ENCODE data around the gene EFCAB12. TPM values are rescaled to one million over a fixed set of nuclear protein-coding genes. Genes with fewer than 3 reads are reported as not detected.

EFCAB12 gene
- total RNA-seq, 6 donors from 2014 or later, result 0.72 to 10.5 (median 5.1) TPM

- no peaks in the 10 kb centered on the region for H3K27me3 ChIP-seq
- TF ChIP-seq CTCF (IDR thresholded peaks at IDR 0.05) (no peak), POLR2A (IDR thresholded peaks at IDR 0.05) (no peak), POLR2AphosphoS5 (IDR thresholded peaks at IDR 0.05) (no peak), EP300 (IDR thresholded peaks at IDR 0.05) (no peak)
- H3K4me3 ChIP-seq, result no peak overlapping the region
- H3K27ac ChIP-seq, result no peak overlapping the region
- ATAC-seq (ENCODE audit: low FRiP score in 2 of 2) (no peak), DNase-seq (no peak)
- no peaks in the 10 kb centered on the region for H3K4me1 ChIP-seq
- WGBS, 2 donors, result 77 to 79% methylated on average over 4 of the region's 4 CpGs
- H3K36me3 ChIP-seq, result peaks cover 0 to 43% (median 15%) of the 10 kb centered on the region in 4 donors
- H3K9me3 ChIP-seq, result no peaks in the 10 kb centered on the region
Observed at GRCh38 chr3:129463716-129464115, 35.3 kb upstream of the EFCAB12 start.

- peaks cover 0 to 49% (median 15%) of the 10 kb centered on the region in 4 donors for H3K36me3 ChIP-seq
- H3K4me3 ChIP-seq, result no peak overlapping the region
- no peaks in the 10 kb centered on the region for H3K9me3 ChIP-seq
- DNase-seq, result no peak
- TF ChIP-seq CTCF (IDR thresholded peaks at IDR 0.05), result no peak
- TF ChIP-seq EP300 (IDR thresholded peaks at IDR 0.05), result no peak
- TF ChIP-seq POLR2AphosphoS5 (IDR thresholded peaks at IDR 0.05), result no peak
- no peaks in the 10 kb centered on the region for H3K27me3 ChIP-seq
- no peak overlapping the region for H3K27ac ChIP-seq
- no peak for ATAC-seq (ENCODE audit: low FRiP score in 2 of 2)
- H3K4me1 ChIP-seq, result no peaks in the 10 kb centered on the region
- 94 to 99% methylated on average over 3 of the region's 3 CpGs for WGBS, 2 donors
Observed at GRCh38 chr3:129463094-129463493, 34.7 kb upstream of the EFCAB12 start.

DNA sequence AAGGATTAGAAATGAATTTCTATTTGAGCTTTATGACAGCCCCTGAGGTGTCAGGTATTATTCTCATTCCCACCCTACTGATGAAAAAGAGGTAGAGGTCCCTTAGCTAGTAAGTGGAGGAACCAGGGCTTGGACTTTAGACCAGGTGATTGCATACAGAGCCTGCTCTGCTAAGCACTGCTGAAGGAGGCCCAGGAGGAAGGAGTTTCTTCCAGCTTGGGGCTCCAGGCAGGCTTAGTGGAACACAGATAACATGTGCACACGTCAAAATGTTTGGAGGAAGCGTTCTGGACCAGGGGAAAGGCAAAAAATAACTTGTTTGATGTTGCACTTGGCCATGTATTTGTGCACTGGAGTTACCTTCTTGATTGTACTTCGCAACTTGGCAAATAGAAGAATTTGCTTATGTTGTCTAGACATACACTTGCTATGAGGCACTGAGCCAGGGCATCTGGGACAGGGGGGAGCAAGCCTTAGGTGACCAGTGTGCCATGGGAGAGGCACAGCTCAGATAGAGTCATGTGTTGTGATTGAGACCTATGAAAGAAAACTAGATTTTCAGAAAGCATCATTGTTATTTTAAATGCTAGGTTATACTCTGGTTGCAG lies 34.0 kb upstream of the EFCAB12 start:
- Histone ChIP-seq H3K4me3 (no peak overlapping the region), H3K27ac (no peak overlapping the region), H3K4me1 (no peaks in the 10 kb centered on the region), H3K36me3 (peaks cover 0 to 50% (median 13%) of the 10 kb centered on the region in 4 donors), H3K9me3 (no peaks in the 10 kb centered on the region), H3K27me3 (no peaks in the 10 kb centered on the region)
- TF ChIP-seq POLR2AphosphoS5 (IDR thresholded peaks at IDR 0.05), result no peak
- TF ChIP-seq EP300 (IDR thresholded peaks at IDR 0.05), result no peak
- TF ChIP-seq CTCF (IDR thresholded peaks at IDR 0.05), result no peak
- no peak for TF ChIP-seq POLR2A (IDR thresholded peaks at IDR 0.05)
- 79 to 85% methylated on average over 3 of the region's 3 CpGs for WGBS, 2 donors
- ATAC-seq (ENCODE audit: low FRiP score in 2 of 2) (no peak), DNase-seq (no peak)

- Histone ChIP-seq H3K4me1 (no peaks in the 10 kb centered on the region), H3K36me3 (peaks cover 0 to 53% (median 11%) of the 10 kb centered on the region in 4 donors), H3K27me3 (no peaks in the 10 kb centered on the region), H3K27ac (no peak overlapping the region), H3K4me3 (no peak overlapping the region), H3K9me3 (no peaks in the 10 kb centered on the region)
- TF ChIP-seq POLR2AphosphoS5 (IDR thresholded peaks at IDR 0.05) (no peak), CTCF (IDR thresholded peaks at IDR 0.05) (no peak), POLR2A (IDR thresholded peaks at IDR 0.05) (no peak), EP300 (IDR thresholded peaks at IDR 0.05) (no peak)
- ATAC-seq (ENCODE audit: low FRiP score in 2 of 2) (no peak), DNase-seq (no peak)
- 77 to 78% methylated on average over 6 of the region's 6 CpGs for WGBS, 2 donors
Observed at GRCh38 chr3:129461461-129462146, 33.2 kb upstream of the EFCAB12 start.
